Memory B cell (primary cell): ENCODE results near the gene ANO10.
"Not testable (repeated sequence)": the region's sequence is repeated elsewhere in the genome, so short reads cannot be mapped to it uniquely, and the experiment has no call there.

Source experiments
- ATAC-seq: fragments of 150-1000 bp; cut with Tn5 transposase; 2 replicates; pipeline ENCODE4 v1.10.0; 2021; ENCODE audit warnings: low read depth, mild to moderate bottlenecking, moderate library complexity
- DNase-seq, 2 donors: peaks; one replicate each; pipeline ENCODE4 v3.0.0; 2022; ENCODE audit warnings: low spot score in 2 of 2
- H3K27ac Mint-ChIP-seq: one replicate; pipeline ENCODE4 v1.8.0; 2022; ENCODE audit warnings: mild to moderate bottlenecking, moderate library complexity, mixed read lengths
- H3K27me3 Mint-ChIP-seq: one replicate; pipeline ENCODE4 v1.8.0; 2022; ENCODE audit warnings: mixed read lengths
- H3K36me3 Mint-ChIP-seq: one replicate; pipeline ENCODE4 v1.8.0; 2022; ENCODE audit warnings: mild to moderate bottlenecking, mixed read lengths
- H3K4me1 Mint-ChIP-seq: one replicate; pipeline ENCODE4 v1.8.0; 2022; ENCODE audit warnings: mixed read lengths
- H3K4me3 Mint-ChIP-seq: one replicate; pipeline ENCODE4 v1.8.0; 2022; ENCODE audit warnings: mild to moderate bottlenecking, moderate library complexity, mixed read lengths
- H3K9me3 Mint-ChIP-seq: one replicate; pipeline ENCODE4 v1.8.0; 2022; ENCODE audit warnings: mixed read lengths

ANO10 gene

DNA sequence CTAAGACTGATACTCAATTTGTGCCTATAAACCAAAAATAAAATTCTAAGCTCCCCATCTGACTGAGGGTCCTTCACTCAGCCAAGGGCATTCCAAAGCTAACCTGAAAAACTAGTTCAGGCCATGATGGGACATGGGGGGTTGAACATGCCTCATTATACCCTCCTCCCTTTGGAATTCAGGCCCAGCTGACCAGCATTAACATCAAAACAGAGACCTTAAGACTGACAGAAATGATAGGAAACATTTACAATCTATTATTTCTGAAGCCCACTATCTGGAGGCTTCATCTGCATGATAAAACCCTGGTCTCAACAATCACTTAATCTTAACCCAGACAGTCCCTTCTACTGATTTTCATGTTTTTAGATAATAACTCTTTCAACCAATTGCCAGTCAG is 140.4 kb downstream of the ANO10 start:
- Mint-ChIP-seq H3K9me3 (no peaks in the 10 kb centered on the region), H3K27me3 (no peaks in the 10 kb centered on the region), H3K27ac (no peak overlapping the region), H3K4me1 (no peaks in the 10 kb centered on the region), H3K36me3 (peaks cover 2% of the 10 kb centered on the region), H3K4me3 (no peak overlapping the region)
- ATAC-seq (no peak), DNase-seq (no peak)

DNA sequence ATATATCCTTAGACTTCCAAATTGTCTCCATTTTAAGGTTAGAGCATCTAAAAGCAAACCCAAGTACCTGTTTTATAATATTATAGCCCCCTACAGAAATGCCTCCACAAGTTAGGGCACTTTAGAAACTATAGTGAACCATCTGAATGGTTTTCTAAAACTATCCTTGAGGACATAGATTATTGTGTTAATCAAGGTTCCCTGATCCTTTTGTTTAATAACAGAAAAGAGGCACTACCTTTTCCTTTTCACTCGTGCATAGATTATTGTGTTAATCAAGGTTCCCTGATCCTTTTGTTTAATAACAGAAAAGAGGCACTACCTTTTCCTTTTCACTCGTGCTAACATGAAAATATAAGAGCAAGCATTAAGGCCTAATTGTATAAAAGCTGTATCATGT is 143.0 kb downstream of the ANO10 start:
- not testable (repeated sequence) for DNase-seq, H3K4me3 Mint-ChIP-seq, H3K27ac Mint-ChIP-seq, H3K4me1 Mint-ChIP-seq, H3K27me3 Mint-ChIP-seq, ATAC-seq, H3K36me3 Mint-ChIP-seq, H3K9me3 Mint-ChIP-seq

DNA sequence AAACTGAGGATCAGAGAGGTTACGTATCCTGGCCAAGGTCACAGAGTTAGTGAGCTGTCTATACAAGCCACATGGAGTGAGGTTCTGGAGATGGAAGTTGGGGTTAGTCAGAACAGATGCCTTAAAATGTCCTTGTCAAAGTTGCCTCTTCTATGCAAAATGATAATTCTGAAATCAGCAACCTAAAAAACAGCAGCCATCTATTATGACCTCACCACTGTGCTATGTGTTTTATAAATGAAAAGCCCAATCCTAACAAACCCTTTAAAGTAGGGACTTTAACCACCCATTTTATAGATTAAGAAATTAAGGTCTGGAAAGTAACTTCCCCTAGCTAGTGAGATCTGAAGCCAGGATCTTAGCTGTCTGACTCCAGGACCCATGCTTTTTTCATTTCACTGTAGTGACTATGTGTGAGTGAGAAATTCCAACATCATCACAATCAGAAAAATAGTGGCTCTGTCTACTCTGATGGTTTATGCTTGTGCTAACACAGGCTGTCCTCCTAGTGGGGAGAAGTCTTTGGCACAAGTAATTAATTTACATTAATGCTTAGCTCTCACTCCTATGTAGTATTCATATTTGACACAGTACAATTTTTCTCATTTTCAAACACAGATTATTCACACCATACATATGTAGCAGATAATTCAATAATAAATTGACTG is 143.6 kb downstream of the ANO10 start:
- H3K9me3 Mint-ChIP-seq = no peaks in the 10 kb centered on the region
- ATAC-seq = no peak
- H3K4me3 Mint-ChIP-seq = no peak overlapping the region
- H3K36me3 Mint-ChIP-seq = peaks cover 2% of the 10 kb centered on the region
- no peaks in the 10 kb centered on the region for H3K4me1 Mint-ChIP-seq
- DNase-seq = no peak
- no peaks in the 10 kb centered on the region for H3K27me3 Mint-ChIP-seq
- H3K27ac Mint-ChIP-seq = no peak overlapping the region

DNA sequence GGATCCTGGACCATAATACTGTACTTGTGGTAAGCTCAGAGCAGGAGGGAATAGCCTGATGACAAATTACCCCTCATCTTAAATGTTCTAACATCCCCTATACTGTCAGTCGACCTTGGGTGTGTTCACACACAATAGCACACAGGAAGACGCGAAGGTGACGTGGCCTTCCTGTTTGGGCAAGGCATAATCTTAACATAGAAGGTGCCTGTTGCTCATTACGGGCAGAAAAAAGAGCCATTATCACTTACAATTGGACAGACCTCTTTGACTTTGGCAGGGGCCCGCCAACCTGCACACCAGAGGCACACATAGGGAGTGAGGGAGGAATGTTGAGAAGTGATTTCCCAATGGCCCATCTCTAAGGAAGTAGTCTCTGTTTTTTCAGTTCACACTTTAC is 144.2 kb downstream of the ANO10 start:
- DNase-seq (no peak), ATAC-seq (no peak)
- H3K27ac Mint-ChIP-seq = no peak overlapping the region
- peaks cover 2% of the 10 kb centered on the region for H3K36me3 Mint-ChIP-seq
- no peaks in the 10 kb centered on the region for H3K9me3 Mint-ChIP-seq
- H3K4me1 Mint-ChIP-seq = no peaks in the 10 kb centered on the region
- no peaks in the 10 kb centered on the region for H3K27me3 Mint-ChIP-seq
- H3K4me3 Mint-ChIP-seq = no peak overlapping the region

DNA sequence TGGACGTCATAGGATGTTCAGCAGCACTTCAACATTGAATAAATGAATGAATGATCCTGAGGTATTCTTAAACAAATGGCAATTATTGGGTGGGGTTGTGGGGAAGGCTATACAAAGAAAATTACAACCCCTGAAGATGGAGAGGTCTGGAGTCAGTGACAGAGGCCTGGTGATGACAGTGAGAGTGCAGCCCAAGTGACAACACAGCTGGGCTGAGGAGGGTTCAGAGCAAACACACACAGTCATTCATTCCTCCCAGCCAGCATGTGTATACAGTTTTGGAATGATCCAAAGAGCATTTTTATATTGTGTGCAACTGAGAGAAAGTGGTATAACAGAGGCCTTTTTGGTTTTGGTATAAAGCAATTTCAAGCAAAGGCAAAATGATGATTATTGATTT is 148.1 kb downstream of the ANO10 start:
- Mint-ChIP-seq H3K27ac (no peak overlapping the region), H3K4me1 (no peaks in the 10 kb centered on the region), H3K9me3 (no peaks in the 10 kb centered on the region), H3K4me3 (no peak overlapping the region), H3K36me3 (no peaks in the 10 kb centered on the region), H3K27me3 (no peaks in the 10 kb centered on the region)
- ATAC-seq (no peak), DNase-seq (no peak)

DNA sequence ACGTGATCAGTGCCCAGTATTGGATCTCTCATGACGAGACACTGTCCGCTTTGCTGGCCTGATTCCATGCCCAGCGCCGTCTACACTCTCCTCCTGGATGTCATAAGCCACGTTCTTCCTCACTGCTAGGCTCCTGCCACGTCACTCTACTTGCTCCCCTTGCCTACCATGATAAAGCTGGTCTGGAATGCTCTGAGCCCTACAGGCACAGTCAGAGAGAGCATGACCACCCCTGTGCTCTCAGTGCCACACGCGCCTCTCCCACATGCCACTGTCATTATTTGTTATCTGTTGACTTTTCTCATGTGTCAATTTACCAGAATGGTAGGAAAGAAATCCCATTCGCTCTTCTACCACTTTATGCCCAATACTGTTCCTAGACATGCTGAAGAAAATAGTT is 148.6 kb downstream of the ANO10 start:
- Mint-ChIP-seq H3K27ac (no peak overlapping the region), H3K4me1 (no peaks in the 10 kb centered on the region), H3K36me3 (no peaks in the 10 kb centered on the region), H3K27me3 (no peaks in the 10 kb centered on the region), H3K4me3 (no peak overlapping the region), H3K9me3 (no peaks in the 10 kb centered on the region)
- DNase-seq (no peak), ATAC-seq (no peak)

DNA sequence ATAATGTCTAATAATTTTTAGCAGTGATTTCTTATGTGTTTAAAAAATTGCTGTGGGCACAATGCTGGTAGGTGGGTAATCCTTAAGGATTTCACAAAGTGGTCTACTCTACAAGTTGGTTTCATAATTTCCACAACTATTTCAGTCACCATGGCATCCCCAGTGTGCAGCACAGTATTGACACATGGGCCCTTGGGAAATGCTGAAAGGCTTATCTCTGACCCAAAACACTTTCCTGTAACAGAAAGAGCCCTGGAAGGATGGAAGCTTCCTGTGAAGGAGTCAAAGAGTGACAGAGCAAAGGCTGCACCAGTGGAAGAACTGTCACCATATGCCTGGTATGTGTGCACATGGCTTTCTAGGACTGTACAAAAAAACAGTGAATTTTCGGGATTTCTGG is 153.7 kb downstream of the ANO10 start:
- no peak overlapping the region for H3K4me3 Mint-ChIP-seq
- peaks cover 1% of the 10 kb centered on the region for H3K9me3 Mint-ChIP-seq
- no peak overlapping the region for H3K27ac Mint-ChIP-seq
- no peak for ATAC-seq
- no peaks in the 10 kb centered on the region for H3K4me1 Mint-ChIP-seq
- peaks cover 6% of the 10 kb centered on the region for H3K36me3 Mint-ChIP-seq
- H3K27me3 Mint-ChIP-seq = no peaks in the 10 kb centered on the region
- no peak for DNase-seq

DNA sequence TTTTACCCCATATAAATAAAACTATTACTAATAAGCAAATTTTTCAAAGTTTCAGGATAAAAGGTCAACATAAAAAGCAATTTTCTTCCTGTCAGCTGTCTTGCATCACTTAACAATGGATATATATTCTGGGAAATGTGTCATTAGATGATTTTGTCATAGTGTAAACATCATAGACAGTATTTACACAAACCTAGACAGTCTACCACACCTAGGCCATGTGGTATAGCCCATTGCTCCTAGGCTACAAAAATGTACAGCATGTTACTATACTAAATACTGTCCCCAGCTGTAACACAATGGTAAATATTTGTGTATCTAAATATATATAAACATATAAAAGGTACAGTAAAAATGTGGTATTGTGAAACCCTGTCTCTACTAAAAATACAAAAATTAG is 156.7 kb downstream of the ANO10 start:
- DNase-seq = no peak
- no peak overlapping the region for H3K4me3 Mint-ChIP-seq
- H3K27me3 Mint-ChIP-seq = no peaks in the 10 kb centered on the region
- no peaks in the 10 kb centered on the region for H3K4me1 Mint-ChIP-seq
- H3K9me3 Mint-ChIP-seq = peaks cover 1% of the 10 kb centered on the region
- H3K36me3 Mint-ChIP-seq = peaks cover 12% of the 10 kb centered on the region
- no peak for ATAC-seq
- H3K27ac Mint-ChIP-seq = no peak overlapping the region

DNA sequence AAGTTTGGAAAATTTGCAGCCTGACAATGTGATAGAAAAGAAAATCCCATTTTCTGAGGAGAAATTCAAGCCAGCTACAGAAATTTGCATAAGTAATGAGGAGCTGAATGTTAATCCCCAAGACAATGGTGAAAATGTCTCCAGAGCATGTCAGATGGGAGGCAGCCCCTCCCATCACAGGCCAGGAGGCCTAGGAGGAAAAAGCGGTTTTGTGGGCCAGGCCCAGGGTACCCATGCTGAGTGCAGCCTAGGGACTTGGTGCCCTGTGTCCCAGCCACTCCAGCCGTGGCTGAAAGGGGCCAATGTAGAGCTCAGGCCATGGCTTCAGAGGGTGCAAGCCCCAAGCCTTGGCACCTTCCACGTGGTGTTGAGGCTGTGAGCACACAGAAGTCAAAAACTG is 159.2 kb downstream of the ANO10 start:
- not testable (repeated sequence) for H3K4me3 Mint-ChIP-seq, H3K4me1 Mint-ChIP-seq, DNase-seq, ATAC-seq, H3K27ac Mint-ChIP-seq, H3K9me3 Mint-ChIP-seq, H3K27me3 Mint-ChIP-seq
- H3K36me3 Mint-ChIP-seq = peaks cover 15% of the 10 kb centered on the region

DNA sequence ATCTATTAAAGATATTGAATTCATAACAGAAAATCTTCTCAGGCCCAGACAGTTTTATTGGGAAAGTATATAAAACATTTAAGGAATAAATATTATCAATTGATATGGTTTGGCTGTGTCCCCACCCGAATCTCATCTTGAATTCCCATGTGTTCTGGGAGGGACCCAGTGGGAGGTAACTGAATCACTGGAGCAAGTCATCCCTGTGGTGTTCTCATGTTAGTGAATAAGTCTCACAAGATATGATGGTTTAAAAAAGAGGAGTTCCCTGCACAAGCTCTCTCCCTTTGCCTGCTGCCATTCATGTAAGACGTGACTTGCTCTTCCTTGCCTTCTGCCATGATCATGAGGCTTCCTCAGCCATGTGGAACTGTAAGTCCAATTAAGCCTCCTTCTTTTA is 160.5 kb downstream of the ANO10 start:
- DNase-seq = no peak

DNA sequence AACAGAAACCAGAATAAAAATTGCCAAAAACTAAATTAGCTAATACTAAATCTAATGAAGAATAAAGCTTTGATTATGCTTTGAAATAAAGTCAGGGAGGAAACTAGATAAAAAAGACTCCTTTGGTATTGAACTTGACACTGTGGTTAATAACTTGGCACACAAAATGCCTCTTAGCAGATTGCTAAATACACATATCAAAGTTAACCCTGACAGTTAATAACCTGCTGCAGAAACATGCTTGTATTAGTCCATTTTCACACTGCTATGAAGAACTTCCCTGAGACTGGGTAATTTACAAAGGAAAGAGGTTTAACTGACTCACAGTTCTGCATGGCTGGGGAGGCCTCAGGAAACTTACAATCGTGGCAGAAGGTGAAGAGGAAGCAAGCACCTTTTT is 164.8 kb downstream of the ANO10 start:
- peaks cover 11% of the 10 kb centered on the region for H3K36me3 Mint-ChIP-seq
- DNase-seq, H3K4me3 Mint-ChIP-seq, H3K4me1 Mint-ChIP-seq, H3K27me3 Mint-ChIP-seq, ATAC-seq, H3K9me3 Mint-ChIP-seq, H3K27ac Mint-ChIP-seq: not testable (repeated sequence)

More for the DNA sequence above, 160.5 kb downstream of the ANO10 start:
- Mint-ChIP-seq H3K4me3 (no peak overlapping the region), H3K4me1 (no peaks in the 10 kb centered on the region), H3K9me3 (peaks cover 3% of the 10 kb centered on the region), H3K27ac (no peak overlapping the region), H3K27me3 (peaks cover 2% of the 10 kb centered on the region), H3K36me3 (peaks cover 17% of the 10 kb centered on the region)
- ATAC-seq = no peak

DNA sequence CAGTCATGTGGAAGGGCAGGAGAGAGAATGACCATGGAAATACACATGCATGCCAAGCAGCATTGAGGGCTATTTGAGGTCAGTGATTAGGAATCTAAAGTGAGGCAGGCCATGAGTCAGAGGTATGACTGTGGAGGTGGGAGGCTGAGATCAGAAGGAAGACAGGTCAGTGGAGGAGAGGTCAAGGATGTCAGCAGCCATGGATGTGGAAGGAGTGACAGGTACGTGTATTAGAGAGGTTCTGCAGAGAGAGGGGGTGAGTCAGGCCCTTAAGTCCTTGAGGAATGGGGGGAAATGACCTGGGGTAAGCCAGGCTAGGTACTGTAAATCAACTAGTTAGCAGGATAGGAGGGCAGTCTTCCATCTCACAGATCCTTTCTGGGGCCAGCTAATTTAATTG is 166.6 kb downstream of the ANO10 start:
- ATAC-seq (no peak), DNase-seq (no peak)
- H3K4me3 Mint-ChIP-seq = no peak overlapping the region
- no peak overlapping the region for H3K27ac Mint-ChIP-seq
- no peaks in the 10 kb centered on the region for H3K4me1 Mint-ChIP-seq
- H3K9me3 Mint-ChIP-seq = peaks cover 2% of the 10 kb centered on the region
- peaks cover 6% of the 10 kb centered on the region for H3K36me3 Mint-ChIP-seq
- H3K27me3 Mint-ChIP-seq = peaks cover 2% of the 10 kb centered on the region

DNA sequence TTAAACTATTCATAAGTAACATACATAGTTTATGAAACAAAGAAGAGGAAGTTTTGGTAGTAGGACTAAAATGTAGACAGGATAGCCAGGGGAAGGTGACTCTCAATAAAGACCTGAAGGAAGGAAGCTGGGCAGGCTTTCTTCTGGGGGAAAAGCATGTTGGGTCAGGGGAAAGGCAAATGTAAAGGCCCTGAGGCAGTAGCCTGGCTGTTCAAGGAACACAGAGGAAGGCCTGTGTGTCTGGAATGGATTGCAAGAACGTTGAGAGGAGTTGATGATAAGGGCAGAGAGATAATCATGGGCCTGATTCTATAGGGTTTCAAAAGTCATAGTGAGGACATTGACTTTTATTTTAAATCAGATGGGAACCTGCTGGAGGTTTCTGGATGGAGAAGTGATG is 167.8 kb downstream of the ANO10 start:
- Mint-ChIP-seq H3K36me3 (peaks cover 4% of the 10 kb centered on the region), H3K4me1 (no peaks in the 10 kb centered on the region), H3K27me3 (no peaks in the 10 kb centered on the region), H3K4me3 (no peak overlapping the region), H3K27ac (no peak overlapping the region), H3K9me3 (peaks cover 2% of the 10 kb centered on the region)
- DNase-seq (no peak), ATAC-seq (no peak)

DNA sequence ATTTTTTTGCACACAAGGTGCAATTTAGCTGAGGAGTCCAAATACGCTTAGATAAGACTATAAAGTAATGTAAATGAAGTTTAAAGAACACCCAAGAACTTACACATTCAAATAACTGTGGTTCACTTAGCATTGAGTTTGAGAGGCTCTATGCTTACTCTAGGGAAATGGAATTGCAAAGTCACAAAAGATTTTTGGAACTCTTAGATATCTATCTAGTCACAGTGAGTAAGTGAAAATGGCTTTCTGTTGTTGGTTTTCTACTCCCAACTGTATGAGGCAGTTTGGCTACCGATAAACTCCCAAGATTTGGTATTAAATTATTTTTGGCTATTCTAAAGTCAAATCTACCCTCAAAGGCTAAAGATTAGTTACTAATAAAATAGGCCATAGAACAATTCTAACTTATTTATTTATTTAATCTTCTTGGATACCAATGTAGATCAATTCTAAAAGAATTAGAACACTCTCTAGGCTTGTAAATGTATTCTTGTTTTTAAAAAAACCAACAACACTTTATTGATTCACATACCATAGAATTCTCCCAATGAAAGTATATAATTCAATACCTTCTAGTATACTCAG is 170.0 kb downstream of the ANO10 start:
- H3K9me3 Mint-ChIP-seq = no peaks in the 10 kb centered on the region
- no peaks in the 10 kb centered on the region for H3K27me3 Mint-ChIP-seq
- no peak overlapping the region for H3K27ac Mint-ChIP-seq
- no peaks in the 10 kb centered on the region for H3K4me1 Mint-ChIP-seq
- DNase-seq (no peak), ATAC-seq (no peak)
- peaks cover 4% of the 10 kb centered on the region for H3K36me3 Mint-ChIP-seq
- H3K4me3 Mint-ChIP-seq = no peak overlapping the region

DNA sequence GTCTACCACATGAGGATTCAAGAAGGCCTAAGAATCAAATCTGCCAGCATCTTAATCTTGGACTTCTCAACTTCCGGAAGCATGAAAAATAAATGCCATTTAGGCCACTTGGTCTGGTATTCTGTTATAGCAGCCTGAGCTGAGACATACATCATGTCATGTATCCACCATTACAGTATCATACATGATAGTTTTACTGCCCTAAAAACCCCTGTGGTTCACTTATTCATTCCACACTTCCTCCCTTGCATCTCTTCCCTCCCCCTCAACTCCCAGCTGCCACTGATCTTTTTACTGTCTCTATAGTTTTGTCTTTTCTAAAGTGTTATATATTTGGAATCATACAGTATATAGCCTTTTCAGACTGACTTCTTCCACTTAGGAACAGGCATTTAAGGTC is 173.7 kb downstream of the ANO10 start:
- H3K27me3 Mint-ChIP-seq = no peaks in the 10 kb centered on the region
- DNase-seq = no peak

More for the DNA sequence above, 173.7 kb downstream of the ANO10 start:
- no peaks in the 10 kb centered on the region for H3K9me3 Mint-ChIP-seq
- no peaks in the 10 kb centered on the region for H3K36me3 Mint-ChIP-seq
- no peak for ATAC-seq
- H3K4me1 Mint-ChIP-seq = peaks cover 3% of the 10 kb centered on the region
- H3K4me3 Mint-ChIP-seq = no peak overlapping the region
- no peak overlapping the region for H3K27ac Mint-ChIP-seq
